Neuronal stem cell (in vitro differentiated cells): ENCODE results near the gene AFF3.
"Not testable (repeated sequence)": the region's sequence is repeated elsewhere in the genome, so short reads cannot be mapped to it uniquely, and the experiment has no call there.

Experiments
- DNase-seq: peaks from one replicate; pipeline ENCODE4 v3.0.0-alpha.2; 2013; ENCODE audit warnings: low spot score
- H2AFZ ChIP-seq: one replicate; pipeline ENCODE4 v1.6.1; 2013; ENCODE audit warnings: mild to moderate bottlenecking, low read length, inconsistent platforms
- H2AK5ac ChIP-seq: 2 replicates; pipeline ENCODE4 v1.6.1; 2013; ENCODE audit warnings: low read depth, mild to moderate bottlenecking, inconsistent platforms, low read length, moderate library complexity, mixed read lengths
- H2BK120ac ChIP-seq: 2 replicates; pipeline ENCODE4 v1.6.1; 2013; ENCODE audit warnings: low read depth, mild to moderate bottlenecking, inconsistent platforms, low read length, moderate library complexity, mixed read lengths
- H2BK12ac ChIP-seq: one replicate; pipeline ENCODE4 v1.6.1; 2013; ENCODE audit warnings: low read length, inconsistent platforms
- H2BK15ac ChIP-seq: 2 replicates; pipeline ENCODE4 v1.6.1; 2013; ENCODE audit warnings: mild to moderate bottlenecking, low read length, inconsistent platforms, mixed read lengths
- H2BK5ac ChIP-seq: one replicate; pipeline ENCODE4 v1.6.1; 2013; ENCODE audit warnings: inconsistent platforms, mild to moderate bottlenecking, low read length, moderate library complexity
- H3K14ac ChIP-seq: one replicate; pipeline ENCODE4 v1.6.1; 2013; ENCODE audit warnings: low read length, inconsistent platforms
- H3K18ac ChIP-seq: 2 replicates; pipeline ENCODE4 v1.6.1; 2013; ENCODE audit warnings: low read length, inconsistent platforms
- H3K23ac ChIP-seq: 2 replicates; pipeline ENCODE4 v1.6.1; 2013; ENCODE audit warnings: low read depth, mild to moderate bottlenecking, mixed read lengths, low read length, inconsistent platforms; ENCODE audit not compliant: poor library complexity
- H3K27ac ChIP-seq: replicated peaks from 3 replicates; pipeline ENCODE4 v1.5.1; 2013; ENCODE audit warnings: low read length, inconsistent platforms
- H3K27me3 ChIP-seq, 3 experiments: 2 replicates each; pipeline ENCODE4 v1.6.1; 2013; ENCODE audit warnings: low read length in 3 of 3, mild to moderate bottlenecking in 2 of 3, inconsistent platforms in 1 of 3, low read depth in 1 of 3, mixed read lengths in 1 of 3, moderate library complexity in 1 of 3; ENCODE audit not compliant: control insufficient read depth in 3 of 3, insufficient read depth in 3 of 3
- H3K36me3 ChIP-seq, 2 donors: replicated peaks in 1 of 2; 2 replicates each; pipeline ENCODE4 v1.6.1; 2013; ENCODE audit warnings: low read length in 2 of 2; ENCODE audit not compliant: control insufficient read depth in 2 of 2, insufficient read depth in 2 of 2
- H3K4ac ChIP-seq: 2 replicates; pipeline ENCODE4 v1.6.1; 2013; ENCODE audit warnings: inconsistent platforms, mild to moderate bottlenecking, low read length, moderate library complexity
- H3K4me1 ChIP-seq, 2 donors: 1 replicate in 1 of 2; 2 replicates in 1 of 2; pipeline ENCODE4 v1.6.1; 2013; ENCODE audit warnings: low read length in 2 of 2, low read depth in 1 of 2; ENCODE audit not compliant: control insufficient read depth in 2 of 2, insufficient read depth in 1 of 2
- H3K4me2 ChIP-seq: one replicate; pipeline ENCODE4 v1.6.1; 2013; ENCODE audit warnings: mild to moderate bottlenecking, low read length, inconsistent platforms; ENCODE audit not compliant: insufficient read depth, poor library complexity, severe bottlenecking
- H3K4me3 ChIP-seq, 2 donors: 2 replicates each; pipeline ENCODE4 v1.5.1; 2013; ENCODE audit warnings: low read length in 2 of 2, mild to moderate bottlenecking in 2 of 2, inconsistent platforms in 1 of 2, moderate library complexity in 1 of 2
- H3K79me1 ChIP-seq: one replicate; pipeline ENCODE4 v1.6.1; 2013; ENCODE audit warnings: low read depth, mild to moderate bottlenecking, inconsistent platforms, low read length, moderate library complexity
- H3K9ac ChIP-seq: one replicate; pipeline ENCODE4 v1.6.1; 2013; ENCODE audit warnings: mild to moderate bottlenecking, low read depth, low read length, inconsistent platforms; ENCODE audit not compliant: poor library complexity
- H3K9me3 ChIP-seq, 2 donors: replicated peaks in 1 of 2; 2 replicates each; pipeline versions ENCODE3 to v1.6.1; 2013; ENCODE audit warnings: low read length in 2 of 2, mild to moderate bottlenecking in 2 of 2, inconsistent platforms in 1 of 2, low read depth in 1 of 2, mixed read lengths in 1 of 2, moderate library complexity in 1 of 2; ENCODE audit not compliant: control insufficient read depth in 2 of 2, insufficient read depth in 1 of 2
- H4K8ac ChIP-seq: one replicate; pipeline ENCODE4 v1.6.1; 2013; ENCODE audit warnings: low read depth, mild to moderate bottlenecking, inconsistent platforms, low read length, moderate library complexity
- H4K91ac ChIP-seq: one replicate; pipeline ENCODE4 v1.6.1; 2013; ENCODE audit warnings: low read length, low read depth, mild to moderate bottlenecking, inconsistent platforms; ENCODE audit not compliant: poor library complexity
- WGBS, 2 donors: extraction: QIAGEN DNeasy Blood & Tissue Kit; methylation state at CpG; one replicate each; pipeline ENCODE4 v1.1.7; 2013; ENCODE audit warnings: missing lambda C conversion rate in 2 of 2, mixed read lengths in 1 of 2; ENCODE audit not compliant: insufficient read length in 2 of 2, insufficient replicate concordance in 1 of 2; ENCODE audit errors: extremely low coverage in 2 of 2; 5-methylcytosine and 5-hydroxymethylcytosine counted together

AFF3 gene

GRCh38 chr2:99935662-99936061, 206.7 kb downstream of the AFF3 start:
- H3K4ac ChIP-seq: no peak overlapping the region
- no peak overlapping the region for H4K91ac ChIP-seq
- H3K4me2 ChIP-seq: no peak overlapping the region
- no peak overlapping the region for H3K18ac ChIP-seq
- H3K27me3 ChIP-seq: no peaks in the 10 kb centered on the region
- H3K9me3 ChIP-seq: no peaks in the 10 kb centered on the region
- H2BK5ac ChIP-seq: no peak overlapping the region
- H2BK12ac ChIP-seq: no peak overlapping the region
- H2BK120ac ChIP-seq: no peak overlapping the region
- H3K4me1 ChIP-seq: no peaks in the 10 kb centered on the region
- no peak for DNase-seq
- no peak overlapping the region for H3K9ac ChIP-seq
- H3K36me3 ChIP-seq: no peaks in the 10 kb centered on the region
- H3K23ac ChIP-seq: no peak overlapping the region
- no peak overlapping the region for H3K4me3 ChIP-seq
- no peaks in the 10 kb centered on the region for H3K79me1 ChIP-seq
- no peak overlapping the region for H2AK5ac ChIP-seq
- H2AFZ ChIP-seq: no peak overlapping the region
- H4K8ac ChIP-seq: no peak overlapping the region
- H2BK15ac ChIP-seq: no peak overlapping the region
- WGBS, 2 donors: no CpG with 5 or more reads among the region's 5 CpGs
- no peak overlapping the region for H3K14ac ChIP-seq
- no peak overlapping the region for H3K27ac ChIP-seq

DNA sequence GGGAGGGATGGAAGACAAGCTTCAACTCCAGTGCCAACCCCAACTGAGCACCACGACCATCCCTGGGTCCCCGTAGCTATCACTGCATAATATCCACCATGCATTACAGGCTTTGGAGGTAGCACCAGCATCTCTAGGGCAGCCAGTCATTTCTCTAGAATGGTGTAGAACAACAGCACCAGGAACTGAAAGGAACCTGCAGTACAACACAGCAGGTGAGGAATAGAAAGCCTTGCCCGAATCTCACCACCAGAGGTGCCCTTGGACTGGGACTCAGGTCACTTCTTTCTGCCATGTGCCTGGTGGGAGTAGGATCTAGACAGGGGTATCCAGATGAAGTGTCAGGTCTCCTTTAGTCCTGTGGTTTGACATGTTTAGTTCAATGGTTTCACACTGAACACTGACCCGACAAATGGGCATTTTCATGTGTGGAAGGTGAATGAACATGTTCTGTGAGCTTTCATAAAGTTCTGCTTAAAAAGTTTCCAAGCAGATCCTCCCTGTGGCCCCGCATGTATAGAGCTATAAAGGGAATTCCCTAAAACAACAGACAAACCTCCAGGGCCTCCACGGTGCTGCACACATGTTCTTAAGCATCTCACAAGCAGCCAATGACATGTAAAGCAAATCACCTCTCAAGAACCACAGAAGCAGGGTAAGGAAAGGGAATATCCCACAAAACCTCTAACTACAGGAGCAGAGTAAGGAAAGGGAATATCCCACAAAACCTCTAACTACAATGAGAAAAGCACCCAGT, 208.3 kb downstream of the AFF3 start:
- no peak overlapping the region for H2AK5ac ChIP-seq
- H2BK5ac ChIP-seq: no peak overlapping the region
- no peak overlapping the region for H4K8ac ChIP-seq
- H3K36me3 ChIP-seq: no peaks in the 10 kb centered on the region
- no peak overlapping the region for H3K23ac ChIP-seq
- no peak overlapping the region for H2BK120ac ChIP-seq
- H3K27me3 ChIP-seq: no peaks in the 10 kb centered on the region
- H3K18ac ChIP-seq: no peak overlapping the region
- H4K91ac ChIP-seq: no peak overlapping the region
- H2BK12ac ChIP-seq: no peak overlapping the region
- H3K4me3 ChIP-seq: peak overlapping the region in 1 of 2 donors; percentile 68
- H3K4me1 ChIP-seq: no peaks in the 10 kb centered on the region
- H3K9ac ChIP-seq: no peak overlapping the region
- H3K14ac ChIP-seq: no peak overlapping the region
- no peak overlapping the region for H2BK15ac ChIP-seq
- DNase-seq: no peak
- H3K9me3 ChIP-seq: no peaks in the 10 kb centered on the region
- H3K4me2 ChIP-seq: no peak overlapping the region
- no CpG with 5 or more reads among the region's 6 CpGs for WGBS, 2 donors
- no peak overlapping the region for H3K27ac ChIP-seq
- no peak overlapping the region for H3K4ac ChIP-seq
- no peak overlapping the region for H2AFZ ChIP-seq
- H3K79me1 ChIP-seq: no peaks in the 10 kb centered on the region

GRCh38 chr2:99933491-99933890, 208.9 kb downstream of the AFF3 start:
- not testable (repeated sequence) for H2AFZ ChIP-seq, H2BK15ac ChIP-seq, H3K4me3 ChIP-seq, H3K36me3 ChIP-seq, H2AK5ac ChIP-seq, H4K91ac ChIP-seq, H3K4me1 ChIP-seq, H3K79me1 ChIP-seq, H3K4me2 ChIP-seq, H4K8ac ChIP-seq, H3K9ac ChIP-seq, H2BK12ac ChIP-seq, H3K9me3 ChIP-seq, H3K23ac ChIP-seq, H2BK5ac ChIP-seq, H3K27ac ChIP-seq, H3K4ac ChIP-seq, H3K14ac ChIP-seq, H2BK120ac ChIP-seq, DNase-seq, H3K18ac ChIP-seq, H3K27me3 ChIP-seq
- WGBS, 2 donors: no CpG with 5 or more reads among the region's 3 CpGs

GRCh38 chr2:99928470-99929053, 213.8 kb downstream of the AFF3 start:
- no peak overlapping the region for H2BK15ac ChIP-seq
- H3K23ac ChIP-seq: no peak overlapping the region
- DNase-seq: no peak
- H3K27me3 ChIP-seq: no peaks in the 10 kb centered on the region
- no peak overlapping the region for H2BK12ac ChIP-seq
- H3K14ac ChIP-seq: no peak overlapping the region
- no peak overlapping the region for H3K27ac ChIP-seq
- no CpG with 5 or more reads among the region's 6 CpGs for WGBS, 2 donors
- no peaks in the 10 kb centered on the region for H3K36me3 ChIP-seq
- no peak overlapping the region for H3K18ac ChIP-seq
- H3K79me1 ChIP-seq: no peaks in the 10 kb centered on the region
- no peak overlapping the region for H3K4ac ChIP-seq
- no peak overlapping the region for H3K4me2 ChIP-seq
- no peak overlapping the region for H3K9ac ChIP-seq
- no peak overlapping the region for H3K4me3 ChIP-seq
- no peak overlapping the region for H4K91ac ChIP-seq
- no peak overlapping the region for H2AFZ ChIP-seq
- H3K9me3 ChIP-seq: no peaks in the 10 kb centered on the region
- no peak overlapping the region for H4K8ac ChIP-seq
- no peak overlapping the region for H2BK5ac ChIP-seq
- no peaks in the 10 kb centered on the region for H3K4me1 ChIP-seq
- H2BK120ac ChIP-seq: no peak overlapping the region
- H2AK5ac ChIP-seq: no peak overlapping the region
